H1 (cell line): ENCODE results near the gene ARHGAP25. TPM values are rescaled to one million over a fixed set of nuclear protein-coding genes. Genes with fewer than 3 reads are reported as not detected.

Experiments used
- CBX5 ChIP-seq: fragments of 300-800, 300-1000 bp; sonication (generic); IDR thresholded peaks from 2 replicates; pipeline ENCODE4 v1.7.1; 2016; ENCODE audit warnings: antibody characterized with exemption, low read length, low read depth
- KDM1A ChIP-seq: fragments of 200-600, 300-600 bp; sonication (generic); IDR thresholded peaks from 2 replicates; pipeline ENCODE4 v1.7.1; 2016; ENCODE audit warnings: mild to moderate bottlenecking, low read length, borderline replicate concordance
- KDM4A ChIP-seq: IDR thresholded peaks from one replicate; pipeline ENCODE4 v1.7.1; 2012; ENCODE audit warnings: low read depth, mild to moderate bottlenecking, moderate library complexity, low read length, inconsistent platforms; ENCODE audit not compliant: severe bottlenecking
- MAX ChIP-seq: IDR thresholded peaks from 2 replicates; pipeline ENCODE4 v1.6.1; 2012; ENCODE audit warnings: inconsistent platforms
- SAP30 ChIP-seq: fragments of 300-600 bp; sonication (generic); IDR thresholded peaks from 2 replicates; pipeline ENCODE4 v1.7.1; 2012; ENCODE audit warnings: low read length, moderate library complexity, mild to moderate bottlenecking, inconsistent platforms; ENCODE audit not compliant: insufficient read depth, insufficient replicate concordance
- TAF1 ChIP-seq: IDR thresholded peaks from 2 replicates; pipeline ENCODE4 v1.6.1; 2011; ENCODE audit warnings: mild to moderate bottlenecking, low read depth, low read length
- polyA plus RNA-seq, 7 experiments: library from polyadenylated mRNA; depleted of rRNA in 3 of 7; stranded (reverse) in 5 of 7; unstranded in 2 of 7; fragments of >200 nt in 5 of 7; fragments of 200-250 nt in 2 of 7; gene quantifications; 1 replicate in 5 of 7; 2 replicates in 1 of 7; 4 replicates in 1 of 7; pipeline versions ENCODE4 v1.2.1 to v1.2.3, GENCODE V29; 2011 to 2013; ENCODE audit warnings: missing spikeins in 2 of 7, mixed read lengths in 2 of 7
- total RNA-seq: library from RNA; stranded (reverse); fragmentation: NEBNext Ultra II Directional; extraction: Animal tissue kit (Norgen Biotek cat#: 25700); gene quantifications from 2 replicates; pipeline ENCODE4 v1.2.1, GENCODE V29; 2021

Gene ARHGAP25
- total and polyA plus RNA-seq, 2 of the 8 experiments (the other 6 are each of a cell fraction or from before 2014, with no cell fraction given) = 1.00 to 1.2 TPM

GRCh38 chr2:68727683-68728375 is 6.8 kb upstream of the ARHGAP25 start (continued):
- no peak for TF ChIP-seq MAX
- no peak for TF ChIP-seq SAP30
- TF ChIP-seq KDM4A = no peak
- no peak for TF ChIP-seq TAF1
- TF ChIP-seq CBX5 = no peak
- TF ChIP-seq KDM1A = no peak
